Effector CD4-positive, alpha-beta T cell (primary cell): ENCODE results near the gene SPON1.

Experiments used
- DNase-seq: peaks from one replicate; pipeline ENCODE4 v3.0.0-alpha.2; 2020

Gene SPON1

GRCh38 chr11:14202251-14203196 is 240.0 kb downstream of the SPON1 start:
- no peak for DNase-seq

GRCh38 chr11:14203321-14203720 is 240.8 kb downstream of the SPON1 start:
- DNase-seq: no peak

- no peak for DNase-seq
Observed at GRCh38 chr11:14212986-14213385, 250.5 kb downstream of the SPON1 start.

- no peak for DNase-seq
Observed at GRCh38 chr11:14218728-14219127, 256.2 kb downstream of the SPON1 start.

GRCh38 chr11:14223636-14224288 is 261.2 kb downstream of the SPON1 start:
- no peak for DNase-seq

DNA sequence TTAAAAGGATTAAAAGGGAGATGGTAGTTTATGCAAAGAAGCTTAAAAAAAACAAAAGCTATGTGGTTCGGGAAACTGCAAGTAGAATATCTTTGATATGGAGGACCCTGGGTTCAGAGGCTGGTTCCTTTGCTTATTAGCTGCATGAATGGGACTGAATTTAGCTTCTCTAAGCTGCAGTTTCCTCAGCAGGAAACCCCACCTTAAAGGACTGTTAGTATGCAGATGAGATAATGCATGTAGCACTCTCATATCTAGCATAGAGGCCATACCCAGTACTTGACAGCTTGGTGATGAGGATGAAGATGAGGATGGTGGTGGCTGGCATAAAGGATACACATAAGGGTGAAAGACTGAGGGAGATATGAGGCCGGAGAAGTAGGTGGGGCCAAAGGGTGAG is 261.9 kb downstream of the SPON1 start:
- DNase-seq: no peak

- no peak for DNase-seq
Observed at GRCh38 chr11:14225666-14226065, 263.1 kb downstream of the SPON1 start.

DNA sequence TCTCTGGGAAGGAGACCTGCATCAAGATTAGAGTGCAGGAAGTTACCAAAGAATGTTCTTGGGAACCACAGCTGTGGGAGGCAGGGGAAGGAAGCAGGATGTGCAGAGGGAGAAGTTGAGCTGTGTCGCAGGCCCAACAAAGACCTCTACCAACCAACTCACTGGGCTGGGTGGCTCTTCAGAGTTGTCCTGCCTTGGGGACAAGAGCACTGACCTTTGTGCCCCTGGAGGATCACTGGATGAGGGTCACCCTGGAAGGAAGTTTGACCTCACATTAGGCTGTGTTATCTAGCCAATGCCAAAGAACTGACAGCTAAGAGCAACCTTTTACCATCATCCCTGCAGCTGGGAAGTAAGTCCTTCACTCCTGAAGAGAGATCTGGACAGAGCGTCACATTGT is 265.8 kb downstream of the SPON1 start:
- no peak for DNase-seq

GRCh38 chr11:14229472-14229871 is 266.9 kb downstream of the SPON1 start:
- no peak for DNase-seq

GRCh38 chr11:14230407-14230806 is 267.9 kb downstream of the SPON1 start:
- DNase-seq: no peak

DNA sequence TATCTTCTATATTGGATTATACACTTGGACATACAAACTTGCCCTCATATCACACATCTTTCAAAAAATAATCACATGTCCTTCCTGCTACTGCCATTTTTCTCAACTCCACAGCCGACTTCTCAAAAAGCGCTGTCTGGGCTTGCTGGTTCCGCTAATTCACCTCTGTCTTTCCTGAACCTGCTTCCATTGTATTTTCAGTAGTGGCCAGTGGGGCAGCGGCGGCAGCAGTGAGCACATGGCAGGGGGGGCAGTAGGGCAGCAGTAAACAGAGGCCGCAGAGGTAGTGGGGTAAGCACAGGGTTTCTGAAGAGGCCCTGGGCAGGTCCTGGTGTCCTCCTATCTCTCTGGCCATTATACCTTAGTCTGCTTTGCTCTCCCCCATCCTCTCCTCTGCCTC is 270.1 kb downstream of the SPON1 start:
- DNase-seq: no peak

DNA sequence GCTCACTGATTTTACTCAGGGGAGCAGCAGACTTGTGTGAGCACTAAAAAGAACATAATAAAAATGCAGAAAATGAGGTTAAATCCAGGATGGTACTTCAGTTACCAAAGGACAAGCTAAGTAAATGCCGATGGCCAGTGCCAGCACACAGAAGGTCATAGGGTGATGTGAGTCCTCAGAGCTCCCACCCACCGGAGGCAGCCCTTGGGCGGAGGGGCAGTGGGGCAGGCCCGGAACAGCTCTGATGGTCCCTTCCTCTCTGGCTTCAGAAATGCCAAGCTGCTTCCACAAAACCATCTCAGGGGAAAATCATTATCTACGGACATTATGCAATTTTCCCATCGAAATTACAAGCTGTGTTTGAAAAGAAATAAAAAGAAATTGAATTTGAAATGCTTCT is 271.9 kb downstream of the SPON1 start:
- no peak for DNase-seq

GRCh38 chr11:14235701-14236100 is 273.2 kb downstream of the SPON1 start:
- no peak for DNase-seq

- no peak for DNase-seq
Observed at GRCh38 chr11:14237444-14237961, 275.0 kb downstream of the SPON1 start.

DNA sequence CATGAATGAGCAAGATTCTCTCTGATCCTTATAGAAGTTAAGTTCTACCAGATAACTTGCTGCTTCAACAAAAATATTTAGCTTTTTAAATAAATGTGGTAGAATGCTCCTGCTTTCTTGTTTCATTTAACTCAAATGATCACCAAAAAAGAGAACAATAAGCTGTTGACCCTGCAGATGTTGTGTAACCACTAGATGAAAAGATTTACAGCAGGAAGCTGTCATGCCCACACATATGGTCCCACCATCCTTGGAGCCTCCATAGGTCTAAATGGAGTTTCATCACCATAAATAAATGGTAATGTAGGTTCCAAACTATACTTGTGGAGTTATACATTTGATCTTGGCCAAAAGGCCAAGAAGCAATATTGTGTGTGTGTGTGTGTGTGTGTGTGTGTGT is 277.7 kb downstream of the SPON1 start:
- DNase-seq: no peak

DNA sequence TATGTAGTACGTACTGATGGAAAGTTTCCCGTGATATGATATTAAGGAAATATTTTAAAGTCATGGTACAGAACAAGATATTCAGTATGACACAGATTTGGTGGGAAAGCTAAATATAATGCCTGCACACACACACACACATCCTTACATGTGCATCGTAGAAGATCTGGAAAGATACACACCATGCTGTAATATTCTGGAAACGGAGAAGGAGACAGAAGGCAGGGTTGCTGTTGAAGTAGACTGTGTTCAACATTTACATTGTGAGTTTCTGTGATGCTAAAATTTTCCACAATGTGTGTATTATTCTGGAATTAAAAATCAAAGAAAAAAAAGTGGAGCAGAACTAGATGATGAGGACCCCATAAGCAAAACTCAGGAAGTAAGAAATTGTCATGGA is 278.4 kb downstream of the SPON1 start:
- no peak for DNase-seq

GRCh38 chr11:14242187-14242586 is 279.7 kb downstream of the SPON1 start:
- no peak for DNase-seq

DNA sequence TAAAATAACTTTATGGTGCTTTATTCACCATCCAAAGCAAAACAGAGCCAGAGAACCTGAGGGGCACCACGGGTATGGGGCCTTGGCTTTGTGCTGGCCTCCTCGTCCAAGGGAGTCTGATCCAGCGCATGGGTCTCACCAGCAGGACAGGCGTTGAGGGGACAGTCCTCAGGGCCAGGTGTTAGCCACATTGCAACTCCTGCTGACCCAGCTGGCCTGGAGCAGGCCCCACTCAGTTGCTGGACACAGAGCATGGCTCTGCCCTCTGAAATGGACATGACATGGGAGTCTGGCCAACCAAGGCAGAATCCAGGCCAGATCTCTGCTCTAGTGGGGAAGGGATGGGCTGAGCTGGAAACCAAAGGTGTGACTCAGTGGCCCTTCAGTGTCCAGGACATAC is 280.2 kb downstream of the SPON1 start:
- DNase-seq: no peak

- DNase-seq: no peak
Observed at GRCh38 chr11:14244926-14245325, 282.4 kb downstream of the SPON1 start.

DNA sequence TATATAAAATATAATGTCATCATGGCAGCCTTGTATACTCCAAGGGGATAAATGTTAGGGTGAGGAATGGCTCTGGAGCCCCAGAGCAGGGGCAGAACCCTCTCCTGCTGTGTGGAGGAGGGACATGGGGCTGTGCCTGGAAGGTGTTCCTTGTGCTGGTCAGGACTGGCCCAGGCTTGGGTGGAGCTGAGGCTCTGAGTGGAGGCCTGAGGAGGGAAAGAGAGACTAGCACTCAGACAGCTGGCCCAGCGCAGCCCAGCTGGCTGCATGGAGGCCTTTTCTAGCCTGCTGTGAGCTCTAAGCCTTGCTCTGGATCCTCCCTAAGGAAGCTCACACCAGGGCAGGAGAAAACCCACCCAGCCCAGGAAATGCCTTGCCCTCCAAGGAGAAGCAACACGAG is 282.9 kb downstream of the SPON1 start:
- no peak for DNase-seq

GRCh38 chr11:14248580-14248981 is 286.1 kb downstream of the SPON1 start:
- no peak for DNase-seq

GRCh38 chr11:14249121-14249963 is 286.8 kb downstream of the SPON1 start:
- peak; percentile 67 for DNase-seq

- DNase-seq: no peak
Observed at GRCh38 chr11:14251754-14252153, 289.2 kb downstream of the SPON1 start.
